GM23338 (cell line): ENCODE data around the gene SHF. TPM values are rescaled to one million over a fixed set of nuclear protein-coding genes. Genes with fewer than 3 reads are reported as not detected.

Experiments used
- ATAC-seq: fragments of 200-7000 bp; cut with Tn5 transposase; 3 replicates; pipeline ENCODE4 v1.9.1; 2020
- DNase-seq: peaks from one replicate; pipeline ENCODE4 v3.0.0-alpha.2; 2015; ENCODE audit warnings: low spot score
- H2AFZ ChIP-seq: fragments of 200-600 bp; sonication (generic); 2 replicates; pipeline ENCODE4 v1.8.0; 2016; ENCODE audit warnings: antibody characterized with exemption, mild to moderate bottlenecking, moderate library complexity
- H3F3A ChIP-seq: fragments of 200-600 bp; sonication (generic); replicated peaks from 2 replicates; pipeline ENCODE4 v1.8.0; 2017; ENCODE audit warnings: antibody characterized with exemption, mixed run types, low read depth
- H3K27ac ChIP-seq: fragments of 200-600 bp; sonication (generic); 2 replicates; pipeline ENCODE4 v1.6.1; 2016; ENCODE audit warnings: low read depth
- H3K27me3 ChIP-seq: fragments of 200-600 bp; sonication (generic); 2 replicates; pipeline ENCODE4 v1.8.0; 2016; ENCODE audit warnings: mild to moderate bottlenecking, mixed run types, moderate library complexity; ENCODE audit not compliant: insufficient read depth
- H3K36me3 ChIP-seq: fragments of 200-600 bp; sonication (generic); 2 replicates; pipeline ENCODE4 v1.8.0; 2016; ENCODE audit warnings: mild to moderate bottlenecking; ENCODE audit not compliant: insufficient read depth
- H3K4me1 ChIP-seq: fragments of 200-600 bp; sonication (generic); 2 replicates; pipeline ENCODE4 v1.8.0; 2016; ENCODE audit warnings: mild to moderate bottlenecking, moderate library complexity; ENCODE audit not compliant: insufficient read depth
- H3K4me2 ChIP-seq: fragments of 200-600 bp; sonication (generic); 2 replicates; pipeline ENCODE4 v1.7.1; 2017; ENCODE audit warnings: mixed run types
- H3K4me3 ChIP-seq: fragments of 200-600 bp; sonication (generic); 2 replicates; pipeline ENCODE4 v1.6.1; 2016; ENCODE audit warnings: mixed run types
- H3K79me2 ChIP-seq: fragments of 200-600 bp; sonication (generic); replicated peaks from 2 replicates; pipeline ENCODE4 v1.8.0; 2017; ENCODE audit warnings: mild to moderate bottlenecking; ENCODE audit not compliant: insufficient read depth
- H3K9me2 ChIP-seq: fragments of 200-600 bp; sonication (generic); 2 replicates; pipeline ENCODE4 v1.8.0; 2017; ENCODE audit not compliant: insufficient read depth
- H4K20me1 ChIP-seq: fragments of 200-600 bp; sonication (generic); replicated peaks from 2 replicates; pipeline ENCODE4 v1.8.0; 2017; ENCODE audit warnings: mild to moderate bottlenecking; ENCODE audit not compliant: insufficient read depth
- H3K27ac Mint-ChIP-seq: 2 replicates; pipeline ENCODE4 v1.8.0; 2020; ENCODE audit warnings: inconsistent platforms, mild to moderate bottlenecking, moderate library complexity, mixed read lengths
- H3K27me3 Mint-ChIP-seq: 3 replicates; pipeline ENCODE4 v1.8.0; 2022; ENCODE audit warnings: low read depth, mild to moderate bottlenecking, moderate library complexity, mixed read lengths, inconsistent platforms; ENCODE audit not compliant: insufficient read depth, poor library complexity
- H3K36me3 Mint-ChIP-seq: 3 replicates; pipeline ENCODE4 v1.8.0; 2021; ENCODE audit warnings: low read depth, mild to moderate bottlenecking, inconsistent platforms, moderate library complexity, mixed read lengths
- H3K4me1 Mint-ChIP-seq: 3 replicates; pipeline ENCODE4 v1.8.0; 2020; ENCODE audit warnings: mild to moderate bottlenecking, inconsistent platforms, mixed read lengths
- H3K4me3 Mint-ChIP-seq: 3 replicates; pipeline ENCODE4 v1.8.0; 2021; ENCODE audit warnings: moderate library complexity, mild to moderate bottlenecking, inconsistent platforms, mixed read lengths
- H3K9me3 Mint-ChIP-seq: 3 replicates; pipeline ENCODE4 v1.8.0; 2020; ENCODE audit warnings: moderate library complexity, mild to moderate bottlenecking, inconsistent platforms, mixed read lengths
- CTCF ChIP-seq, 2 experiments: fragments of 200-600 bp in 1 of 2; sonication (generic) in 1 of 2; conservative IDR thresholded peaks; 2 replicates each; pipeline versions ENCODE4 v1.5.1 to v1.6.1; 2016 to 2017; ENCODE audit warnings: antibody characterized with exemption in 2 of 2, low read depth in 2 of 2, mild to moderate bottlenecking in 2 of 2, moderate library complexity in 1 of 2
- JUNB ChIP-seq: IDR thresholded peaks from one replicate; pipeline ENCODE4 v1.6.1; 2016; ENCODE audit warnings: antibody characterized with exemption; ENCODE audit not compliant: unreplicated experiment
- NANOG ChIP-seq: IDR thresholded peaks from 2 replicates; pipeline ENCODE4 v1.6.1; 2016; ENCODE audit warnings: antibody characterized with exemption, borderline replicate concordance
- REST ChIP-seq: IDR thresholded peaks from one replicate; pipeline ENCODE4 v1.6.1; 2018; ENCODE audit warnings: antibody characterized with exemption; ENCODE audit not compliant: unreplicated experiment
- STAT1 ChIP-seq: IDR thresholded peaks from one replicate; pipeline ENCODE4 v1.6.1; 2016; ENCODE audit warnings: antibody characterized with exemption; ENCODE audit not compliant: unreplicated experiment
- ZNF114 ChIP-seq: fragments of 250-450 bp; sonication (Bioruptor Pico); IDR thresholded peaks from 2 replicates; pipeline ENCODE4 v1.5.0; 2020; ENCODE audit warnings: mild to moderate bottlenecking, moderate library complexity
- ZNF462 ChIP-seq: fragments of 250-450 bp; sonication (Bioruptor Pico); IDR thresholded peaks from 2 replicates; pipeline ENCODE4 v1.5.0; 2020; ENCODE audit warnings: mild to moderate bottlenecking, moderate library complexity
- polyA plus RNA-seq: library from polyadenylated mRNA; unstranded; fragments of >200 nt; fragmentation: Nextera tagmentation; extraction: Ambion mirVana; gene quantifications from 2 replicates; pipeline ENCODE4 v1.2.1, GENCODE V29; 2016
- total RNA-seq: library from RNA; depleted of rRNA; stranded (reverse); fragments of >200 nt; shearing (Covaris generic); gene quantifications from 2 replicates; pipeline ENCODE4 v1.2.3, GENCODE V29; 2014

Gene SHF
- total and polyA plus RNA-seq, 2 experiments from 2014 or later: 5.8 to 15.6 TPM

- TF ChIP-seq ZNF114 (CRISPR knock-in tag): no peak
- TF ChIP-seq CTCF (conservative IDR thresholded peaks at IDR 0.05; ENCODE audit: low read depth in 2 of 2): no peak
- TF ChIP-seq STAT1: no peak
- no peak for TF ChIP-seq NANOG
- no peak for TF ChIP-seq REST
- TF ChIP-seq JUNB: no peak
Measured at GRCh38 chr15:45185069-45185779, 2.5 kb downstream of the SHF start (continued).

GRCh38 chr15:45184562-45185041, 3.2 kb downstream of the SHF start:
- DNase-seq (no peak), ATAC-seq (no peak)
- Histone ChIP-seq H3K4me2 (no peak overlapping the region), H2AFZ (no peak overlapping the region), H3K4me3 (no peak overlapping the region), H3F3A (no peaks in the 10 kb centered on the region), H3K36me3 (no peaks in the 10 kb centered on the region), H3K79me2 (peaks cover 28% of the 10 kb centered on the region), H3K4me1 (peaks cover 55% of the 10 kb centered on the region), H3K9me2 (0 out of 2 replicates have a peak, but pooled peaks cover 3% of the 10 kb centered on the region), H3K27ac (no peak overlapping the region), H4K20me1 (peaks cover 8% of the 10 kb centered on the region; the same call in 1 of the 2 replicates), H3K27me3 (peaks cover 29% of the 10 kb centered on the region)
- Mint-ChIP-seq H3K36me3 (peaks cover 6% of the 10 kb centered on the region), H3K4me1 (peaks cover 66% of the 10 kb centered on the region), H3K27me3 (peaks cover 38% of the 10 kb centered on the region), H3K4me3 (no peak overlapping the region; the same call in 2 of the 3 replicates), H3K27ac (no peak overlapping the region), H3K9me3 (peaks cover 3% of the 10 kb centered on the region; the same call in 2 of the 3 replicates)
- TF ChIP-seq ZNF462 (CRISPR knock-in tag) (no peak), CTCF (conservative IDR thresholded peaks at IDR 0.05; ENCODE audit: low read depth in 2 of 2) (no peak)
